ENCODE measurements around the gene CCDC8.

DNA sequence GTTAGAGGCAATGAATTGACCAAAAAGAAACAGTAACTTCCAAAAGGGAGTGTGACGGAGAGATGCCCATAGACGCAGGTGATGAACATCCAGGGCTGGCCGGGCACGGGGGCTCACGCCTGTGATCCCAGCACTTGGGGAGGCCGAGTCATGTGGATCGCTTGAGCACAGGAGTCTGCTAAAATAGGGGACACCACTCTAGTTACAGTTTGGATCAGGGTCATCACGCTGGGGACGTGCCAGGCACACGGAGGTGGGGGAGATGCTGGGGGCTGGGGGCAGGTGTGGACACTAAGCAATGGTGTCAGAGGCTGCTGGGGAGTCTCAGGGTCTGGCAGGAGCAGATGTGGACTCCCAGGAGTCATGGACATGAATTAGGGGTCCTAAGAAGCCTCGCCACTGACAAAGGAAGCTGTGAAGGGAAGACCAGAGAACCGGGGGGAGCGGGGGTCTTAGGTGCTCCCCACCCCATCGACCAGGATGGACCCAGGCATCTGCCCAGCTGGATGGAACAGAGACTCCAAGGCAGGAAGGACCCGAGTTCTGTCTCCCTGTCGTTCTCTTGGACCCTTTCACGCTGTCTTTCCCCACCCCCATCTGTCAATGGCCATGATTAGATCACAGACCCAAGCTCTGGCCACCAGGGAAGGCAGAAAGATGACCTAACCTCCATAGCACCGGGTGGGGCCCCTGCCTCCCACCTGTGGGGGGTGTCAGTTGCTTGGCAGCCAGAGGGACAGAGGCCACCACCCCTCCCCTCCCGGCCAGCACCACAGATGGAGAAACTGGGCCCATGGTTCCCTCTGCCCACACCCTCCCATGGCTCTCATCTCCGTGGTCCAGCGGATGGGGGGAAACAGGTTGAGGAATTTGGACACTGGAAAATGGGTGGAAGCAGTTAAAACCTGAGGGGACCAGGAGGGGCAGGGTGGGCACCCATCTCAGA, 19.6 kb downstream of the CCDC8 start:
- TF ChIP-seq, protein P1, sequence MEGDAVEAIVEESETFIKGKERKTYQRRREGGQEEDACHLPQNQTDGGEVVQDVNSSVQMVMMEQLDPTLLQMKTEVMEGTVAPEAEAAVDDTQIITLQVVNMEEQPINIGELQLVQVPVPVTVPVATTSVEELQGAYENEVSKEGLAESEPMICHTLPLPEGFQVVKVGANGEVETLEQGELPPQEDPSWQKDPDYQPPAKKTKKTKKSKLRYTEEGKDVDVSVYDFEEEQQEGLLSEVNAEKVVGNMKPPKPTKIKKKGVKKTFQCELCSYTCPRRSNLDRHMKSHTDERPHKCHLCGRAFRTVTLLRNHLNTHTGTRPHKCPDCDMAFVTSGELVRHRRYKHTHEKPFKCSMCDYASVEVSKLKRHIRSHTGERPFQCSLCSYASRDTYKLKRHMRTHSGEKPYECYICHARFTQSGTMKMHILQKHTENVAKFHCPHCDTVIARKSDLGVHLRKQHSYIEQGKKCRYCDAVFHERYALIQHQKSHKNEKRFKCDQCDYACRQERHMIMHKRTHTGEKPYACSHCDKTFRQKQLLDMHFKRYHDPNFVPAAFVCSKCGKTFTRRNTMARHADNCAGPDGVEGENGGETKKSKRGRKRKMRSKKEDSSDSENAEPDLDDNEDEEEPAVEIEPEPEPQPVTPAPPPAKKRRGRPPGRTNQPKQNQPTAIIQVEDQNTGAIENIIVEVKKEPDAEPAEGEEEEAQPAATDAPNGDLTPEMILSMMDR (IDR thresholded peaks at IDR 0.05), result no peak
- TF ChIP-seq EP300 (IDR thresholded peaks at IDR 0.05), result no peak
- no peak for TF ChIP-seq POLR2A (IDR thresholded peaks at IDR 0.05)

Measured in tibial nerve (tissue), 4 donors.